Body of pancreas (tissue), 4 donors: Measurements from ENCODE around the gene TAGLN2.

Experiments used
- POLR2A ChIP-seq, 3 donors: fragments of 450-650 bp; IDR thresholded peaks; one replicate each; pipeline ENCODE4 v1.6.1; 2016; ENCODE audit warnings: antibody characterized with exemption in 3 of 3, mild to moderate bottlenecking in 2 of 3
- TF ChIP-seq, protein P1 (sequence below), 7 experiments: fragments of 450-650 bp in 4 of 7; fragments of 200-600 bp in 3 of 7; sonication (generic) in 3 of 7; IDR thresholded peaks; one replicate each; pipeline ENCODE4 v1.5.1; 2016 to 2019; ENCODE audit warnings: antibody characterized with exemption in 7 of 7

DNA sequence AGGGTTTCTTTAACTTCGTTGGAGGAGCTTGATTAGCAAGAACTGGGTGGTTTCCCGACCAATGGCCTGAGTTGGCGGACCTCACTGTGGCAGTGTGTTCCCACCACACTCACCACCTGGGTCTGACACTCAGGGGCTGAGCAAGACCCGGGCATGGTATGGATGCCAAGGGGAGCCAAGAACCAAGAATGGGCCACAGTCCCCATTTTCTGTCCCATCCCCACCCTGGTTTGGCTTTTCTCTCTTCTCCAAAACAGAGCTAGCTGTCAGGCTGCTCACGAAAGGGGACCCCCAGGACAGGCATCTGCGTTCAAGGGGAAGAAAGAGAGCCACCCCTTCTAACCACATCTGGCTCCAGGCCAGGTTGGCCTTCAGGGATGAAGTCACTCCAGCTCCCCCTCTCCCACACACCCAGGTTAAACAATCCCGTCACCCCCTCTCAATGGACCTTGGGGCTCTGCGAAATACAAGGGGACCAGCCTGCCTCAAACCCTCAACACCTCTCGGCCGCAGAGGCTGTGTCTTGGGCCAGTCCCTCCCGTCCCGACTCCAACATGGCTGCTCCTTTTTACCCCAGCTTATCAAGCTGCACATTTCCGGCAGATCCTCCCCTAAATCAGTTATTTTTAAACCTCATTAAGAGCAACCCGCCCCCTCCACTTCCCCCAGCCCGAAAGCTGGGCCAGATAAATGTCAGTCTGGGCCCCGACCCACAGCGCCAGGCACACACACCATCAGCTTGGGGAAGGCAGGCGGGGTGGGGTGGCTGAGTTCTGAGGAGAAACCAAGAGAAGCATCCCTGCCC is 3.4 kb downstream of the TAGLN2 start:
- TF ChIP-seq, protein P1, sequence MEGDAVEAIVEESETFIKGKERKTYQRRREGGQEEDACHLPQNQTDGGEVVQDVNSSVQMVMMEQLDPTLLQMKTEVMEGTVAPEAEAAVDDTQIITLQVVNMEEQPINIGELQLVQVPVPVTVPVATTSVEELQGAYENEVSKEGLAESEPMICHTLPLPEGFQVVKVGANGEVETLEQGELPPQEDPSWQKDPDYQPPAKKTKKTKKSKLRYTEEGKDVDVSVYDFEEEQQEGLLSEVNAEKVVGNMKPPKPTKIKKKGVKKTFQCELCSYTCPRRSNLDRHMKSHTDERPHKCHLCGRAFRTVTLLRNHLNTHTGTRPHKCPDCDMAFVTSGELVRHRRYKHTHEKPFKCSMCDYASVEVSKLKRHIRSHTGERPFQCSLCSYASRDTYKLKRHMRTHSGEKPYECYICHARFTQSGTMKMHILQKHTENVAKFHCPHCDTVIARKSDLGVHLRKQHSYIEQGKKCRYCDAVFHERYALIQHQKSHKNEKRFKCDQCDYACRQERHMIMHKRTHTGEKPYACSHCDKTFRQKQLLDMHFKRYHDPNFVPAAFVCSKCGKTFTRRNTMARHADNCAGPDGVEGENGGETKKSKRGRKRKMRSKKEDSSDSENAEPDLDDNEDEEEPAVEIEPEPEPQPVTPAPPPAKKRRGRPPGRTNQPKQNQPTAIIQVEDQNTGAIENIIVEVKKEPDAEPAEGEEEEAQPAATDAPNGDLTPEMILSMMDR (IDR thresholded peaks at IDR 0.05): no peak
- no peak for TF ChIP-seq POLR2A (IDR thresholded peaks at IDR 0.05)
